ENCODE measurements around the gene HMGCS1. TPM values are rescaled to one million over a fixed set of nuclear protein-coding genes. Genes with fewer than 3 reads are reported as not detected.
"Not testable (repeated sequence)": the region's sequence is repeated elsewhere in the genome, so short reads cannot be mapped to it uniquely, and the experiment has no call there.

HMGCS1 gene
- total and polyA plus RNA-seq, 3 experiments from 2014 or later: 9.4 to 75.1 (median 70.3) TPM

- peaks cover 0 to 2% (median 0%) of the 10 kb centered on the region in 5 donors for H3K9me3 Mint-ChIP-seq
- H3K4me1 Mint-ChIP-seq: no peaks in the 10 kb centered on the region
- ChIA-PET POLR2A (no interaction called here), CTCF (no interaction called here)
- H3K4me3 Mint-ChIP-seq: no peak overlapping the region
- peaks cover 3 to 12% of the 10 kb centered on the region in 2 donors for H3K27me3 Mint-ChIP-seq
- no peaks in the 10 kb centered on the region for H3K4me1 ChIP-seq (ENCODE audit: insufficient read depth, low read length)
- H3K27ac Mint-ChIP-seq: no peak overlapping the region
- no peak overlapping the region for H3K4me3 ChIP-seq (ENCODE audit: low read length)
- no peaks in the 10 kb centered on the region for H3K9me3 ChIP-seq (ENCODE audit: low read length)
- H3K27me3 ChIP-seq (ENCODE audit: insufficient read depth, low read length, poor library complexity, severe bottlenecking): peaks cover 5% of the 10 kb centered on the region
- peaks cover 0 to 5% (median 3%) of the 10 kb centered on the region in 3 donors for H3K36me3 Mint-ChIP-seq
- no peak for DNase-seq
- no peaks in the 10 kb centered on the region for H3K36me3 ChIP-seq (ENCODE audit: insufficient read depth, low read length)
- no peak overlapping the region for H3K27ac ChIP-seq (ENCODE audit: low read depth, low read length)
Observed at GRCh38 chr5:43352131-43352530, 38.9 kb upstream of the HMGCS1 start.

DNA sequence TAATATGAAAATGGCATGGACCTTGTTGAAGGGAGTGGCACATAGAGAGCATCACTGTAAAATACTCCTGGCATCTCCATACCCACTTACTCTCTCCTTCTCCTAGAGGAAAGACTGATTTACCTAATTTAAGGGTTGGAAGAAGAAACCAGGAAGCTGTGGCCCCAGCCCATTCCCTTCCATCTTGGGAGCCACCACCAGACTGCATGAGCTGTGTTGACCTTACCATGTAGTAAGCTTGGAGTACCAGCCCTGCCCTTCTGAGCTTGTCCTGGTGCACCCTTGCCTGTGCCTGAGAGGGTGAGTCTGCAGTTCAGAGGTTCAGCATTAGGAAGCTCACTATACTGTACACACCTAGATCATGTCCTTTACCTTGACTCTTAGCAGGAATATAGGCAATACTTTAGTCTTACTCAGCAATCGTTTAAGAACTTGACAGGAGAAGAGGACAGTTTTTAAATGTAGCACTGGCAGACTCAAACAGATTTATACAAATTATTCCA, 35.7 kb upstream of the HMGCS1 start:
- H3K9me3 Mint-ChIP-seq: peaks cover 0 to 16% (median 2%) of the 10 kb centered on the region in 5 donors
- ChIA-PET CTCF (no interaction called here), POLR2A (no interaction called here)
- Histone ChIP-seq H3K4me1 (ENCODE audit: insufficient read depth, low read length) (no peaks in the 10 kb centered on the region), H3K4me3 (ENCODE audit: low read length) (no peak overlapping the region), H3K27me3 (ENCODE audit: insufficient read depth, low read length, poor library complexity, severe bottlenecking) (peaks cover 5% of the 10 kb centered on the region), H3K27ac (ENCODE audit: low read depth, low read length) (no peak overlapping the region), H3K36me3 (ENCODE audit: insufficient read depth, low read length) (no peaks in the 10 kb centered on the region), H3K9me3 (ENCODE audit: low read length) (no peaks in the 10 kb centered on the region)
- no peak overlapping the region for H3K4me3 Mint-ChIP-seq
- no peaks in the 10 kb centered on the region for H3K4me1 Mint-ChIP-seq
- peaks cover 8 to 9% of the 10 kb centered on the region in 2 donors for H3K27me3 Mint-ChIP-seq
- DNase-seq: no peak
- peak overlapping the region in 1 of 8 donors; percentile 12 for H3K27ac Mint-ChIP-seq
- H3K36me3 Mint-ChIP-seq: peaks cover 0 to 3% (median 0%) of the 10 kb centered on the region in 3 donors

GRCh38 chr5:43348207-43348606, 35.0 kb upstream of the HMGCS1 start:
- H3K27me3 ChIP-seq (ENCODE audit: insufficient read depth, low read length, poor library complexity, severe bottlenecking): peaks cover 5% of the 10 kb centered on the region
- peaks cover 0 to 16% (median 2%) of the 10 kb centered on the region in 5 donors for H3K9me3 Mint-ChIP-seq
- no peaks in the 10 kb centered on the region for H3K4me1 Mint-ChIP-seq
- no peak overlapping the region for H3K4me3 Mint-ChIP-seq
- H3K27ac ChIP-seq (ENCODE audit: low read depth, low read length): no peak overlapping the region
- no peak overlapping the region for H3K4me3 ChIP-seq (ENCODE audit: low read length)
- ChIA-PET POLR2A (no interaction called here), CTCF (interaction anchor here (1.2 kb wide), 1 partner anchor 29 kb away, joined by 3 read pairs; no protein-coding TSS in a partner anchor)
- H3K36me3 Mint-ChIP-seq: no peaks in the 10 kb centered on the region
- H3K4me1 ChIP-seq (ENCODE audit: insufficient read depth, low read length): no peaks in the 10 kb centered on the region
- H3K27me3 Mint-ChIP-seq: peaks cover 10 to 13% of the 10 kb centered on the region in 2 donors
- H3K9me3 ChIP-seq (ENCODE audit: low read length): no peaks in the 10 kb centered on the region
- no peaks in the 10 kb centered on the region for H3K36me3 ChIP-seq (ENCODE audit: insufficient read depth, low read length)
- no peak for DNase-seq
- H3K27ac Mint-ChIP-seq: no peak overlapping the region

DNA sequence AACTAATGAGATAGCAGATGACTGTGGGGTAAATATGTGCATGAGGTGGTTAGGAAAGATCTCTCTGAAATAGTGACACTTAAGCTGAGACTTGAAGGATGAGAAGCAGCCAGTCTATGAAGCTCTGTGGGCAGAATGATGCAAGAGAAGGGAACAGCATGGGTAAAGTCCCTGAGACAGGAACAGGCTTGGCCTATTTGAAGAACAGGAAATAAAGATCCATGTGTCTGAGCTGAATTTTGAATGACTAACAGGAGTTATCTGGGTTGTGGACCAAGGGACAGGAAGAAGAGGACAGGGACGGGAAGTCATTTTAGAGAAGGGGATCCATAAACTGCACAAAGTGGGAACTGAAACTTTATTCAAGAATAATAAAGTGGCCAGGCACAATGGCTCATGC, 25.6 kb upstream of the HMGCS1 start:
- Mint-ChIP-seq H3K4me1 (no peaks in the 10 kb centered on the region), H3K27me3 (peaks cover 16 to 46% of the 10 kb centered on the region in 2 donors), H3K9me3 (peaks cover 11 to 37% (median 25%) of the 10 kb centered on the region in 5 donors), H3K4me3 (no peak overlapping the region), H3K36me3 (peaks cover 0 to 18% (median 3%) of the 10 kb centered on the region in 3 donors), H3K27ac (no peak overlapping the region)
- H3K27ac ChIP-seq (ENCODE audit: low read depth, low read length): no peak overlapping the region
- H3K4me3 ChIP-seq (ENCODE audit: low read length): no peak overlapping the region
- ChIA-PET CTCF (no interaction called here), POLR2A (no interaction called here)
- no peaks in the 10 kb centered on the region for H3K4me1 ChIP-seq (ENCODE audit: insufficient read depth, low read length)
- H3K9me3 ChIP-seq (ENCODE audit: low read length): peaks cover 4% of the 10 kb centered on the region
- DNase-seq: no peak
- H3K36me3 ChIP-seq (ENCODE audit: insufficient read depth, low read length): no peaks in the 10 kb centered on the region
- H3K27me3 ChIP-seq (ENCODE audit: insufficient read depth, low read length, poor library complexity, severe bottlenecking): no peaks in the 10 kb centered on the region

GRCh38 chr5:43336159-43336558, 22.9 kb upstream of the HMGCS1 start:
- Histone ChIP-seq H3K4me1 (ENCODE audit: insufficient read depth, low read length) (no peaks in the 10 kb centered on the region), H3K27me3 (ENCODE audit: insufficient read depth, low read length, poor library complexity, severe bottlenecking) (no peaks in the 10 kb centered on the region), H3K36me3 (ENCODE audit: insufficient read depth, low read length) (no peaks in the 10 kb centered on the region), H3K27ac (ENCODE audit: low read depth, low read length) (no peak overlapping the region), H3K9me3 (ENCODE audit: low read length) (peaks cover 4% of the 10 kb centered on the region), H3K4me3 (ENCODE audit: low read length) (no peak overlapping the region)
- ChIA-PET POLR2A (no interaction called here), CTCF (no interaction called here)
- Mint-ChIP-seq H3K27ac (peak overlapping the region in 2 of 8 donors; percentile 7 to 91), H3K27me3 (peaks cover 15 to 34% of the 10 kb centered on the region in 2 donors), H3K4me3 (no peak overlapping the region), H3K9me3 (peaks cover 14 to 44% (median 35%) of the 10 kb centered on the region in 5 donors), H3K36me3 (peaks cover 0 to 30% (median 5%) of the 10 kb centered on the region in 3 donors), H3K4me1 (no peaks in the 10 kb centered on the region)
- DNase-seq: no peak

GRCh38 chr5:43335681-43336080, 22.5 kb upstream of the HMGCS1 start:
- peaks cover 4% of the 10 kb centered on the region for H3K9me3 ChIP-seq (ENCODE audit: low read length)
- no peaks in the 10 kb centered on the region for H3K36me3 ChIP-seq (ENCODE audit: insufficient read depth, low read length)
- no peaks in the 10 kb centered on the region for H3K4me1 Mint-ChIP-seq
- no peaks in the 10 kb centered on the region for H3K27me3 ChIP-seq (ENCODE audit: insufficient read depth, low read length, poor library complexity, severe bottlenecking)
- no peak overlapping the region for H3K27ac ChIP-seq (ENCODE audit: low read depth, low read length)
- no peak for DNase-seq
- H3K27ac Mint-ChIP-seq: no peak overlapping the region
- peaks cover 14 to 44% (median 35%) of the 10 kb centered on the region in 5 donors for H3K9me3 Mint-ChIP-seq
- peaks cover 0 to 30% (median 5%) of the 10 kb centered on the region in 3 donors for H3K36me3 Mint-ChIP-seq
- no peak overlapping the region for H3K4me3 ChIP-seq (ENCODE audit: low read length)
- CTCF ChIA-PET: no interaction called here
- no peak overlapping the region for H3K4me3 Mint-ChIP-seq
- no peaks in the 10 kb centered on the region for H3K4me1 ChIP-seq (ENCODE audit: insufficient read depth, low read length)
- POLR2A ChIA-PET: no interaction called here
- peaks cover 15 to 34% of the 10 kb centered on the region in 2 donors for H3K27me3 Mint-ChIP-seq

DNA sequence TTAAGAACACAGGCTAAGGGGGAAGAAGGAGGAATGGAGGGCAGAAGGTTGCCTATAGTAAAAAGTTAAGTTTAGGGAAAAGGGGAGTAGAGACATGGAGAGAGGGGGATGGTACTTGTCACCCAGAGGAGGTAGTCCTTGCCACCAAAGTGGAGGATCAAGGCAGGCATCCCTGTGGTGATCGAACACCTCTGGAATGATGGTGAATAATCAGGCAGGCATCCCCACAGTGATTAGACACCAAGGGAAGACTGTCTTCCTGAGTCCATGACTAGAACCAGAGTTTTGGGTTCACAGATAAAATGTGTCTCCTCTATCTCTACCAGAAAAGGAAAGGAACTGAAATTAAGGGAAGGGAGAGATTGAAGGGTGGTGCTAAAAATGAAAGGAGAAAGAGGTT, 19.2 kb upstream of the HMGCS1 start:
- CTCF ChIA-PET: no interaction called here
- Mint-ChIP-seq H3K4me1 (no peaks in the 10 kb centered on the region), H3K9me3 (peaks cover 14 to 27% (median 21%) of the 10 kb centered on the region in 5 donors), H3K27me3 (peaks cover 11 to 17% of the 10 kb centered on the region in 2 donors), H3K36me3 (peaks cover 0 to 20% (median 3%) of the 10 kb centered on the region in 3 donors), H3K4me3 (no peak overlapping the region), H3K27ac (no peak overlapping the region)
- Histone ChIP-seq H3K27ac (ENCODE audit: low read depth, low read length) (no peak overlapping the region), H3K27me3 (ENCODE audit: insufficient read depth, low read length, poor library complexity, severe bottlenecking) (no peaks in the 10 kb centered on the region), H3K4me3 (ENCODE audit: low read length) (no peak overlapping the region), H3K4me1 (ENCODE audit: insufficient read depth, low read length) (no peaks in the 10 kb centered on the region), H3K36me3 (ENCODE audit: insufficient read depth, low read length) (no peaks in the 10 kb centered on the region), H3K9me3 (ENCODE audit: low read length) (peaks cover 4% of the 10 kb centered on the region)
- no peak for DNase-seq
- POLR2A ChIA-PET: no interaction called here

DNA sequence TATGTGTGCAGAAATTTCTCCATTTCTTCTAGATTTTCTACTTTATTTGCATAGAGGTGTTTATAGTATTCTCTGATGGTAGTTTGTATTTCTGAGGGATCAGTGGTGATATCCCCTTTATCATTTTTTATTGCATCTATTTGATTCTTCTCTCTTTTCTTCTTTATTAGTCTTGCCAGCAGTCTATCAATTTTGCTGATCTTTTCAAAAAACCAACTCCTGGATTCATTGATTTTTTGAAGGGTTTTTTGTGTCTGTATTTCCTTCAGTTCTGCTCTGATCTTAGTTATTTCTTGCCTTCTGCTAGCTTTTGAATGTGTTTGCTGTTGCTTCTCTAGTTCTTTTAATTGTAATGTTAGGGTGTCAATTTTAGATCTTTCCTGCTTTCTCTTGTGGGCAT, 12.4 kb upstream of the HMGCS1 start:
- H3K27ac Mint-ChIP-seq; H3K27me3 Mint-ChIP-seq; H3K27me3 ChIP-seq (ENCODE audit: insufficient read depth, low read length, poor library complexity, severe bottlenecking); H3K9me3 ChIP-seq (ENCODE audit: low read length); H3K36me3 ChIP-seq (ENCODE audit: insufficient read depth, low read length); H3K4me1 ChIP-seq (ENCODE audit: insufficient read depth, low read length); H3K9me3 Mint-ChIP-seq; H3K27ac ChIP-seq (ENCODE audit: low read depth, low read length); DNase-seq; H3K36me3 Mint-ChIP-seq; H3K4me3 Mint-ChIP-seq; H3K4me1 Mint-ChIP-seq; CTCF ChIA-PET; H3K4me3 ChIP-seq (ENCODE audit: low read length); POLR2A ChIA-PET: not testable (repeated sequence)

DNA sequence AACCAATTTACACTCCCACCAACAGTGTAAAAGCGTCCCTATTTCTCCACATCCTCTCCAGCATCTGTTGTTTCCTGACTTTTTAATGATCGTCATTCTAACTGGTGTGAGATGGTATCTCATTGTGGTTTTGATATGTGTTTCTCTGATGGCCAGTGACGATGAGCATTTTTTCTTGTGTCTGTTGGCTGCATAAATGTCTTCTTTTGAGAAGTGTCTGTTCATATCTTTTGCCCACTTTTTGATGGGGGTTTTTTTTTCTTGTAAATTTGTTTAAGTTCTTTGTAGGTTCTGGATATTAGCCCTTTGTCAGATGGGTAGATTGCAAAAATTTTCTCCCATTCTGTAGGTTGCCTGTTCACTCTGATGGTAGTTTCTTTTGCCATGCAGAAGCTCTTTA, 10.3 kb upstream of the HMGCS1 start:
- H3K36me3 Mint-ChIP-seq: not testable (repeated sequence)

More for the DNA sequence above, 10.3 kb upstream of the HMGCS1 start:
- H3K4me3 ChIP-seq (ENCODE audit: low read length); POLR2A ChIA-PET; H3K27ac ChIP-seq (ENCODE audit: low read depth, low read length); H3K9me3 Mint-ChIP-seq; H3K4me3 Mint-ChIP-seq; H3K4me1 Mint-ChIP-seq; H3K27me3 ChIP-seq (ENCODE audit: insufficient read depth, low read length, poor library complexity, severe bottlenecking); H3K9me3 ChIP-seq (ENCODE audit: low read length); H3K27me3 Mint-ChIP-seq; CTCF ChIA-PET; H3K36me3 ChIP-seq (ENCODE audit: insufficient read depth, low read length); DNase-seq; H3K27ac Mint-ChIP-seq; H3K4me1 ChIP-seq (ENCODE audit: insufficient read depth, low read length): not testable (repeated sequence)
